GM12891 (cell line): ENCODE measurements around the gene AGFG1.
A peak's percentile ranks its signal among the peaks of the same experiment; 100 is the strongest.

ENCODE experiments used
- DNase-seq: peaks from one replicate; pipeline ENCODE4 v3.0.0; 2011; ENCODE audit warnings: low spot score; ENCODE audit not compliant: insufficient read length
- FAIRE-seq: peaks from 2 replicates; lab custom pipeline; 2011; peaks lifted over from hg19 to GRCh38; lab: Jason Lieb, UNC
- PAX5 ChIP-seq: IDR thresholded peaks from 2 replicates; pipeline ENCODE4 v1.6.1; 2011; ENCODE audit warnings: low read length, moderate library complexity, mild to moderate bottlenecking; ENCODE audit not compliant: insufficient read depth, severe bottlenecking
- POLR2A ChIP-seq: IDR thresholded peaks from 2 replicates; pipeline ENCODE4 v1.6.1; 2011; ENCODE audit warnings: low read depth, low read length, control low read depth
- POLR2AphosphoS5 ChIP-seq: IDR thresholded peaks from 2 replicates; pipeline ENCODE4 v1.6.1; 2011; ENCODE audit warnings: low read depth, low read length, control low read depth
- POU2F2 ChIP-seq: IDR thresholded peaks from 2 replicates; pipeline ENCODE4 v1.6.1; 2011; ENCODE audit warnings: low read depth, mild to moderate bottlenecking, control low read depth, low read length, moderate library complexity
- SPI1 ChIP-seq: IDR thresholded peaks from 2 replicates; pipeline ENCODE4 v1.6.1; 2011; ENCODE audit warnings: low read depth, low read length, control low read depth
- TAF1 ChIP-seq: IDR thresholded peaks from 2 replicates; pipeline ENCODE4 v1.6.1; 2011; ENCODE audit warnings: low read depth, low read length, control low read depth

AGFG1 gene

GRCh38 chr2:227568852-227569169 is 96.9 kb downstream of the AGFG1 start:
- TF ChIP-seq TAF1 (no peak), POU2F2 (no peak), PAX5 (no peak)
- DNase-seq = no peak
- no peak for FAIRE-seq

DNA sequence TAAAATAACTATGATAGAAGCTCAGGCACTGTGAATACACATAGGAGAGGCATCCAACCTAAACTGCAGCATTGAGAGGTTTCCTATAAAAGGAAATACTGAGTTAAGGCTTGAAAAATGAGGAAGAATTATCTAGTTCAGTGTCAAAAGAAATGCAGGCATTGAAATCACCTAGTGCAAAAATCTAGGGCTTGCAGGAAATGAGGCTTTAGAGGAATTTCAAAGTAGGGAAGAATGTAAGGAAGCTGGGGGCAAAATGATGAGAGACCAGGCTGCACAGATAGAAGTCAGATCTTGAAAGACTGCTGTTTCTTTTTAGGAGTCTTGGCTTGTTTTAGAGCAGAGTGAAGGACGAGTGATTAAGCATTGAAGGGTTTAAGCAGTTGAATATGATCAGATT is 98.7 kb downstream of the AGFG1 start:
- TF ChIP-seq POLR2A = no peak
- DNase-seq = no peak
- no peak for FAIRE-seq

GRCh38 chr2:227576110-227576509 is 104.2 kb downstream of the AGFG1 start:
- DNase-seq (no peak), FAIRE-seq (peak; percentile 26)
- no peak for TF ChIP-seq POLR2A
- TF ChIP-seq SPI1 = no peak
- no peak for TF ChIP-seq POU2F2
- no peak for TF ChIP-seq PAX5
- no peak for TF ChIP-seq TAF1
- no peak for TF ChIP-seq POLR2AphosphoS5

DNA sequence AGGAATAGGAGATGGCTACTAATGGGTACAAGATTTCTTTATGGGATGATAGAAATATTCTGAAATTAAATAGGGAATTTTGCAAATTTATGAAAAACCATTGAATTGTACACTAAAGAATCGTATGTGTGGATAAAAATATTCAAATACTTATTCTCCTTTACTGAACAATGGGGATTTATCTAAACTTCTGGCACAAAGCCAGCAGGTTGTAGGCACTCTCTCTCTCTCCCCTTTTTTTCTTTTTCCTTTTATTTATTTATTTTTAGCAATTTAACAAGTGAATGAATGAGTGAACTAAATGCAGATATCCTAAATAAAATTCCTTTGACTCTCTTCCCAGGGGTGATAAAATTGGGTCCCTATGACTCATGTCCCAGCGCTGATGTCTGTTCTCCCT is 104.9 kb downstream of the AGFG1 start:
- FAIRE-seq = no peak
- no peak for DNase-seq
- TF ChIP-seq POU2F2 (no peak), TAF1 (no peak), PAX5 (no peak), SPI1 (no peak), POLR2A (no peak), POLR2AphosphoS5 (no peak)

GRCh38 chr2:227577555-227577954 is 105.6 kb downstream of the AGFG1 start:
- TF ChIP-seq TAF1 (no peak), POU2F2 (no peak), POLR2A (no peak), POLR2AphosphoS5 (no peak), SPI1 (no peak), PAX5 (no peak)
- DNase-seq = no peak
- FAIRE-seq = no peak

DNA sequence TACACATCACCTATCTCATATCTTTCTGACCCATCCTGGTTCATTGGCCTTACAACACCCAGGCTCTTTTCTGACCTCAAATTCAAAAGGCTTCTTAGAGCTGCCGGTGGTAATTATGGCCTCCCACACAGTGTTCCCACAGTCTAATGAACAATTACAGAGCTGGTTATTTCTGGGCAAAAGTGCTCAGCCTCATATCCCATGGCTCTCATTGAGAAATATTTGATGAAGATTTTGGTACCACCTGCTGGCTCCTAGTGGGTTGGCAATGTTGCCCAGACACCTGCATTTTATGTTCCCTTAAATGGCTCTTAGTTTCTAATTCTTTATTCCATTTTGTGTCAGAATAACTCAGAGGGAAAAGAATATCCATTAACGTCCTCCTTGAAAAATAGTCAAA is 106.7 kb downstream of the AGFG1 start:
- DNase-seq (no peak), FAIRE-seq (no peak)
- TF ChIP-seq TAF1 = no peak
- no peak for TF ChIP-seq POLR2A
- TF ChIP-seq PAX5 = no peak
- no peak for TF ChIP-seq SPI1
- TF ChIP-seq POU2F2 = no peak
- TF ChIP-seq POLR2AphosphoS5 = no peak

- TF ChIP-seq POLR2AphosphoS5 = no peak
- no peak for TF ChIP-seq PAX5
- no peak for TF ChIP-seq POU2F2
- TF ChIP-seq SPI1 = no peak
- TF ChIP-seq TAF1 = no peak
- TF ChIP-seq POLR2A = no peak
- DNase-seq (no peak), FAIRE-seq (no peak)
Observed at GRCh38 chr2:227579791-227580190, 107.8 kb downstream of the AGFG1 start.

DNA sequence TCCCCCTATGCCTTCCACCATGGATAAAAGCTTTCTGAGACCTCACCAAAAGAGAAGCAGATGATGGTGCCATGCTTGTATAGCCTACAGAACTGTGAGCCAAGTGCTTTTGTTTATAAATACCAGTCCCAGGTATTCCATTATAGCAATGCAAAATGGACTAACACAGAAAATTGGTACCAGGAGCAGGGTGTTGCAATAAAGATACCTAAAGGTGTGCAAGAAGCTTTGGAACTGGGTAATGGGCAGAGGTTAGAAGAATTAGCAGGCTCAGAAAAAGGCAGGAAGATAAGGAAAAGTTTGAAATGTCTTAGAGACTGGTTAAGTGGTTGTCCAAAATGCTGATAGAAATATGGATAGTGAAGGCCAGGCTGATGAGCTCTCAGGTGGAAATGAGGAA is 110.4 kb downstream of the AGFG1 start:
- FAIRE-seq (no peak), DNase-seq (no peak)
- TF ChIP-seq POU2F2 (no peak), TAF1 (no peak), SPI1 (no peak), POLR2AphosphoS5 (no peak), PAX5 (no peak), POLR2A (no peak)

DNA sequence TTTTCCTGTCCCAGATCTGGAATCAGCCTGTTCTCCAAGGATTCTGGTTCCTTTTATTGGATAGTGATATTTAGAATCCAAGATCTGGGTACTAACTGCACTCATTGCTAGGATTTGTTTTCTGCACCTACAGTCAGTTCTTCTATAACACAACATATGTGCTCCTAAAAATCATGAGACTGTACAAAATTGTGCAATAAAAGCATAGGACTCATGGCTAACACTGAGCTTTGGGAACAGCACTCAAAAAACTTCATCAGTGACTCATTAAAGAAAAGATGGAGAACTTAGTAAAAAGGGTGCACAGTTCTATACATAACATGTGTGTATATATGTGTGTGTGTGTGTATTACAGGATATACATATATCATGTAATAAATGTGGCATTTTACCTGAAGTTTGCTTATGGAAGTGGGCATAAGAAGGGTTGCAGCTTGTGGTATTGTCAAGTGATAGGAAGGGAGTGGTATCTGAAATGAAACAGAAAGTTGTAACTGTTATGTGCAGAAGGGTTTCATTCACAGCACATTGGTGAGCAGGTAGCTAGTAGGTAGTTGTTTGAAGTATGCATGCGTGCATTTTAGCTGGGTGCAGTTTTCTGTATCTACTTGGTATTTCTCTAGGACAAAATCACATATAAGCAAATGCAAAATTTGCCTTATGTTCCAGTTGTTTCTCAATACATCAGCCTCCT is 120.9 kb downstream of the AGFG1 start:
- DNase-seq (no peak), FAIRE-seq (peak; percentile 87)
- no peak for TF ChIP-seq SPI1
- no peak for TF ChIP-seq POLR2A
- no peak for TF ChIP-seq POU2F2
- no peak for TF ChIP-seq POLR2AphosphoS5
- TF ChIP-seq TAF1 = no peak
- TF ChIP-seq PAX5 = no peak

DNA sequence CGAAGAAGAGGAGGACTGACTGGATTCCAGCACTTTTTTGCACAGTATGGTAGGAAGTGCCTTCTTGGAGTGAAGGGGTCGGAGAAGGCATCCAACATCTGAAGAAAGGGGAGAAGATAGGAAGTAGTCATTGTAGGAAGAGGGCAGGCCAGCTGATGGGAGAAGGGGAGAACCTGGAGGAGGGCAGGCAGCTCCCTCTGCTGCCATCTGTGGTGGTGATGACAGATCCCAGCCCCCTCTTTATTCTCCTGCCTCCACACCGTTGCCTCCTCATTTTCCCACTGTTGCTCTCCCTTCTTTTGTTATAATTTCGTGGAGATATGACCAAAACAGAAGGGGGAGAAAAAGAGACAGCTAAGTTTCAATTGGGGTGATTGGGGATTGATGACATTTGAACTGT is 123.8 kb downstream of the AGFG1 start:
- no peak for FAIRE-seq
- DNase-seq = no peak
- no peak for TF ChIP-seq TAF1
